ENCODE measurements around the gene LMO7.

Gene LMO7

GRCh38 chr13:75635828-75636435, at the start of gene LMO7:
TSS of gene LMO7 (plus strand) at chr13:75636330. CDS start at chr13:75636658, 328 bp downstream.
- DNase-seq, result no peak

GRCh38 chr13:75587679-75588078, 48.5 kb upstream of the LMO7 start:
- DNase-seq, result no peak

GRCh38 chr13:75596657-75597182, 39.4 kb upstream of the LMO7 start:
- no peak for DNase-seq

- DNase-seq, result no peak
Observed at GRCh38 chr13:75600371-75600770, 35.8 kb upstream of the LMO7 start.

- no peak for DNase-seq
Observed at GRCh38 chr13:75603038-75603437, 33.1 kb upstream of the LMO7 start.

DNA sequence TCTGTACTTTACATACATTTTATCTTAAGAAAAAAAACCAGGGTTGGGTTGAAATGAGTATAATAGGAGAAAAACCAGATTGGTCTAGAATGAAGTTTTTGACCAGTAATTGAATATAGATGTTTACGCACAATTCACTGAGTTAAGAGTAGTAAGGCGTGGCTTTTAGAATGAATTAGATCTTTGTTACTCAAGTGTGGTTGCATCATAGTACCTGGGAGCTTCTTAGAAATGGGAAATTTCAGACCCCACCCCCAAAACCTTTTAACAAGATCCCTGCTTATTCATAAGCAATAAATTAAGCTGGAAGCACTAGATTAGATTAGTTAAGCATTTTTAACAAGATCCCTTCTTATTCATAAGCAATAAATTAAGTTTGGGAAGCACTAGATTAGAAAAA, 28.7 kb upstream of the LMO7 start:
- no peak for DNase-seq

DNA sequence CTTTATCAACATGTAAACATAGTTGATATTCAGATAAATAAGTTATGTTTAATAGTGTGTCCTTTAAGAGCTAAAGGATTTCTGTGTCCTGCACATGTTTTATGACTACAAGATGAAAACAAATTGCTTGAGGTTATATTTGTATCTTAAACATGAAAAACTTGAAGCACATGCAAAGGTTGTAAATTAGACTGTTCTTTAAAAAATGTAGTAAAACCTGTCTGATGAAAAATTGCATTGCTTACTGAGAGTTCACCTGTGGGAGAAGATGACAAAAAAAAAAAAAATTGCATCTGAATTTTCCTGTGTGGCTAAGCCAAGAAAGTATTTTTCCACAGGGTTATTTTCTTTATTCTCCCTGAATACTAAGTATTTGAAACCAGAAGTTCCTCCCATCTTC, 25.7 kb upstream of the LMO7 start:
- DNase-seq, result no peak

DNA sequence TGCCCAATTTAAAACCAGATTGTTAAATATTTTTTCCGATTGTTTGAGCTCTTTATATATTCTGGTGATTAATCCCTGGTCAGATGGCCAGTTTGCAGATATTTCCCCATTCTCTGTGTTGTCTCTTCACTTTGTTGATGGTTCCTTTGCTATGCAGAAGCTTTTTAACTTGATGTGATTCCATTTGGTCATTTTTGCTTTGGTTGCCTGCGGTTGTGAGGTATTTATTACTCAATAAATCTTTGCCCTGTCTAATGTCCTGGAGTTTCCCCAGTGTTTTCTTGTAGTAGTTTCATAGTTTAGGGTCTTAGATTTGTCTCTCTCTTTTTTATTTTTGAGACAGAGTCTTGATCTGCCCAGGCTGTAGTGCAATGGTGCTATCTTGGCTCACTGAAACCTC, 23.8 kb upstream of the LMO7 start:
- DNase-seq, result no peak

DNA sequence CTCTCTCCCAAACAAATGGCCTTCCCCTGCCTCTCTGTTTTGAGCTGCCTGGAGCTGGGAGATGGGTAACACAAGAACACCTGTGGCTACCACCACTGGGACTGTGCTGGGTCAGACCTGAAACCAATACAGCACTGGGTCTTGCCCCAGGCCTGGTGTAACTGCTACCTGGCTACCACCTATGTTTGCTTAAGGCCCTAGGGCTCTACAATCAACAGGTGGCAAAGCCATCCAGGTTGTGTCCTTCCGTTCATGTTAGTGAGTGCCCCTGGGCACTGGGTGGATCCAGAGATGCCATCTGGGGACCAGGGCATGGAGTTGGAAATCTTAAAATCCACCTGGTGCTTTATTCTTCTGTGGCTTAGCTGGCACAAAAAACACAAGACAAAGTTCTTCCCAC, 18.9 kb upstream of the LMO7 start:
- DNase-seq, result no peak

DNA sequence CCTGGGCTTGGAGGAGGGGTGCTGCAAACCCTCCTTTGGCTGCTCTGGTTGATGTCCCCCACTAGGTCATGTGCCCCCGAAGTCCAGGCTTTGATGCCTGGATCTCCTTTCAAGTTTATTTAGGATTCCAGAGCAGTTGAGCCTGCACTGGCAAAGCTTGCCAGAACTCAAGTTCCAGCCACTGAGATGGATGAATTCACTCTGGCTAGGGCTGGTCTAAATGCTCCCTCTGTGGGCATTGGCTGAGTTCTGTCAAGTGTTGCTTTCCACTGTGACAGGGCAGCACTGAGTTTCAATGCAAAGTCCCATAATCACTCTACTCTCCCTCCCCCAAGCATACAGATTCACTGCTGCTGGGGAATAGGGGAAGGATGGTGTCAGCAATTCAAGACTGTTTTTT, 17.8 kb upstream of the LMO7 start:
- DNase-seq, result no peak

DNA sequence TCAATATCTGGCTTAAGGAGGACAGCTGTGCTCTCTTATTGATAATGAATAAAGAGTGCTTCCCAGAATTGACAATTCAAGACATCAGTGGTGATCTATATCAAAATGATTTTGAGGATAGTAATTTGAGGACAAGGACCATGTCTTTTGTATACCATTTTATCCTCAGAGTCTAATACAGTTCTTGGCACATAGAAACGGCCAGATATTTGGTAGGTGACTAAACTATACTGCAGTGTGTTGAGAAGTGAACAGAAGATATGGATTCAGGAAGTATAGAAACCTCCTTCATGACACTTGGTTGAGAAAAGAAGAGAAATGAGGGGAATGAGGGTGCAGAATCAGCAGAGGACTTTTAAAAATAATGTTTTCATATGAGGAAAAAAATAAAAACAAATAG, 16.1 kb upstream of the LMO7 start:
- DNase-seq, result no peak

DNA sequence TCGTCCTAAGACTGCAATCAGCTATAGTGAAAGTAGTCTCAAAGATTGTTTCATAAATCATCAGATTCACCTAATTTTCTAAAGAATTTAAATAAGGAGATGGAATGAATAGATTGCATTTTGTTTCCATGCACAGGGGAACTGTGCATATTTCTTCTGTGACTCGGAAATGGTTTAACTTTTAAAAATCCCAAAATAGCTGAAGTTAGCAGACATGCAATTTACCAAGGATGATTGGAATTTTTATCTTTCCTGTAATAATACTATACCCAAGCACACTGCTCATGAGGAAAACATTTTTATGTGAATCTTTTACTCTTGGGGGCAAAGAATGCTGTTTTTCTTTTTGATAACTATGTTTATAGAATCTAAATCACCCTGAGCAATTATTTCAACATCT, 15.0 kb upstream of the LMO7 start:
- DNase-seq, result no peak

DNA sequence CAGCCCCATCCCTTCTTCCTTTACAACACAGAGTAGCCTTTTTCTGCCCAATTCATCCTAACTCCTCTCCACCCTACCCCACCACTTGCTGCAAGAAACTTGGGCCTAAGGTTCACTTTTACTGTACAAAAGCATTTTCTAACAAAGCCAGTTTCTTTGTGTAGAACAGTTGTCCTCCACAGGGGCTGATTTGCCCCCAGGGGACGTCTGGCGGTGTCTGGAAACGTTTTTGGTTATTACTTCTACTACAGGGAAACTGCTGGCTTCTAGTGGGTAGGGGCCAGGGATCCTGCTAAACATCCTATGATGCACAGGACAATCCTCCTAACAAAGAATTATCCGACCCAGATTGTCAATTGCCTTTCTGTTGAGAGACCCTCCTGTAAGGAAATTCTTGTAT, 7.3 kb upstream of the LMO7 start:
- no peak for DNase-seq

- no peak for DNase-seq
Observed at GRCh38 chr13:75633285-75633684, 2.8 kb upstream of the LMO7 start.

- DNase-seq, result no peak
Observed at GRCh38 chr13:75635101-75635827, 866 bp upstream of the LMO7 start.

DNA sequence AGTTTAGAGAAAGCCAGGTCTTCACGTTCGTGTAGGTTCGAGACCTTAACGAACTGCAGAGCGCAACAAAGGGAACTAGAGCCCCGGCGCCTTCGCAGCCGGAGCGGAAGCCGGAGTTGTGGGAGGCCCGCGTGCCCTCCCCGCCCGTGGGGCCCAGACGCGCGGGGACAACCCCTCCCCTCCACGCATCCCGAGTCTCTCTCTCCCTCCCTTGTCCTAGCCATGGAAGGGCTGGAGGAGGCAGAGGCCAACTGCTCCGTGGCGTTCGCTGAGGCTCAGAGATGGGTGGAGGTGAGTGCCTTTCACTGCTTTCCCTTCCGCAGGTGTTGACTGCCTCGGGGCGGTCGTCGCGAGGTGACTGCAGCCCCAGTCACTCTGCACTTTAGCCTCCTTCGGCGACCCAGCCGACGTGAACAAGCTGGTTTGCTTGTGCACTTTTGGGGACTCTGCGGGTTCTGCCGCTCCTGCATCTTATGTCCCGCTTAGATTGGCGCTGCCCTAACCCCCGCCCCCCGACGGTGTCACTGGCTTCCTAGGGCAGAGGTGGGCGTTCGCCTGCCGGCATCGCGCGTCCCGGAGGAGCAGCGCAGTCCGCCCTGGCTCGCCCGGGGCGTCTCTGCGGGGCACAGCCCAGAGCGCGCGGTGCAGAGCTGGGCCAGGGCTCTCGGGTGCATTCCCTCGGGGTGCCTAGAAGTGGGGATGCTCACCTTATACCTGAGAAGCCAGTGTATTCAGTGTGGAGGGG, 478 bp downstream of the LMO7 start:
- no peak for DNase-seq

GRCh38 chr13:75637181-75637750, 1.1 kb downstream of the LMO7 start:
- no peak for DNase-seq

GRCh38 chr13:75639454-75639853, 3.3 kb downstream of the LMO7 start:
- DNase-seq, result no peak

GRCh38 chr13:75641026-75641425, 4.9 kb downstream of the LMO7 start:
- no peak for DNase-seq

DNA sequence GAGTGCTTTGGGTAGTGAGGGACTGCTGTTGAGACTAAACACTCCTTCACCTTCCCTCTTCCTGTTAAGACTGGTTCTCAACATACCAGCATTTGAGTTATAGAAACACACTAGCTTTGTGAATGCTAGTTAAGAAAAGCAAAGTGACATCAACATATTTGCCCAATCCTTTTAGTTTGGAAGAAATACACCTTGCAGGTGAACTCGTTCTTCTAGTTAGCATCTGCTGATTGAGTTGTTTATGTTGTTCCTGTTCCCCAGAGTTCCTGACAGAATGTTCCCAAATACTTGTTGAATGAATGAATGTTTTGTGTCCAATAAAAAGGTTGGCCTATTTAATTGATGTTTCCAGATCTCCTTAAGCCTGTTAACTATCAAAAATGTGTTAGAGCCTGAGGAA, 7.1 kb downstream of the LMO7 start:
- DNase-seq, result no peak

- no peak for DNase-seq
Observed at GRCh38 chr13:75643693-75644092, 7.6 kb downstream of the LMO7 start.

DNA sequence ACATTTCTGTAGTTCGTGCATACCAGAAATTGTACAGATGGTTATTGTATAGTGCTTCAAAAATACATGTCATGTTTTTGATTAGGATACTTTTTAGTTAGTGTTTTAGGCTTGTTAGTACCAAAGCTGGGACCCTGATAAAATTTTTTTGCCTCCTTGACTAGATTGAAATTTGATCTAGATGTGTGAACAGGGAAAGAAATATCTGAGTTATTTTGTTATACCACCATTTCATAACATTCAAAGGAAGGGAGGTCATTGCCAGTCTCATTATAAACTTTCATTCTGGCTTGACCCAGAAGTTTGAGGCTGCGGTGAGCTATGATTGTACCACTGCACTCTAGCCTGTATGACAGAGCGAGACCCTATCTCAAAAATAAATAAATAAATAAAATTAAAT, 9.0 kb downstream of the LMO7 start:
- no peak for DNase-seq

- DNase-seq, result no peak
Observed at GRCh38 chr13:75647126-75647784, 11.1 kb downstream of the LMO7 start.

Measured in NCI-H524 treated with DMSO at 0.1 percent for 48 hours (cell line).